GM19438 (cell line): Measurements from ENCODE around the gene LRRC8E.

Experiments
- ATAC-seq: cut with Tn5 transposase; IDR thresholded peaks from one replicate; pipeline ENCODE4 v1.9.1; 2021; ENCODE audit warnings: low read depth; ENCODE audit not compliant: unreplicated experiment

Gene LRRC8E

DNA sequence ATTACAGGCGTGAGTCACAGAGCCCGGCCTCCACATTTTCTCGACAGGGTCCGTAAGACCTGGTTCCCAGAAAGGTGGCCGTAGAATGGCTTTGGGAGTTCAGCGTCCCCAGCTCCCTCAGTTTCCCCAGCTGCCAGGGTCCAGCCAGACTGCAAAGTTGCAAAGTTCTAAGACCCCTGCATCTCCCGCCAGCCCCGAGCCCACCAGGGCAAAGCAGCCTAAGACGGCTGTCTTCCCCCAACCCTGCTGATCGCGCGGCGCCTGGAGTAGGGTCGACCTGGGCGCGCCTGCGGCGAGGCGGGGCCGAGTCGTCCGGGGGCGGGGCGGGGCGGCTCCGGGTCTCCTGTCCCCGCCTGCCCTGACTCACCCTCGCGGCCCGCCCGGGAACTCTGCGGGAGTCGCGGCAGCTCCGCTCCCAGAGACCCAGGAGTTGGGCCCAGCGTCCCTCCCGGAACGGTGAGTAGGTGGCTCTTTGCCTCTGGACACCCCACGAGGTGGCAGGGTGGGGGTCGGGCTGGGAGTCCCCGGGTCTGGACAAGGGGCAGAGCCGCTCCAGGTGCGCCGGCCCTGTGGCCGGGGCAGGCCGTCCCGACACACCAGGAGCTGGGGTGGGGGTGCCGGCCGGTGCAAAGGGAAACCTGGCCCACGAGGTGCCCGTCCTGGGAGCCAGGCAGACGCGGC is at the start of gene LRRC8E:
LRRC8E (plus strand) TSS at position 366 of the 681 bp plus-strand sequence. CDS start 7,094 bp downstream, outside the sequence.
- ATAC-seq: no peak

DNA sequence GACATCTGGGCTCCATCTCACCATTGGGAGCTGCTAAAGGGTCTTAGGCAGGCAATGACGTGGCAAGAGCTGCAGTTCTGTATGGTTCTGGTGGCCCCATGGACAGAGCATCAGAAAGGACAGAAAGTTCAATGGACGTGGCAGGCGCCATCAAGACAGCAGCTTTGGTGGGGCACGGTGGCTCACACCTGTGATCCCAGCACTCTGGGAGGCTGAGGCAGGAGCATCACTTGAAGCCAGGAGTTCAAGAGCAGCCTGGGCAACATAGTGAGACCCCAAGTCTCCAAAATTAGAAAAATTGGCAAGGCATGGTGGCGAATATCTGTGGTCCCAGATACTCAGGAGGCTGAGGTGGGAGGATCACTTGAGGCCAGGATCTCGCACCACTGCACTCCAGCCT is 48.8 kb upstream of the LRRC8E start:
- no peak for ATAC-seq

DNA sequence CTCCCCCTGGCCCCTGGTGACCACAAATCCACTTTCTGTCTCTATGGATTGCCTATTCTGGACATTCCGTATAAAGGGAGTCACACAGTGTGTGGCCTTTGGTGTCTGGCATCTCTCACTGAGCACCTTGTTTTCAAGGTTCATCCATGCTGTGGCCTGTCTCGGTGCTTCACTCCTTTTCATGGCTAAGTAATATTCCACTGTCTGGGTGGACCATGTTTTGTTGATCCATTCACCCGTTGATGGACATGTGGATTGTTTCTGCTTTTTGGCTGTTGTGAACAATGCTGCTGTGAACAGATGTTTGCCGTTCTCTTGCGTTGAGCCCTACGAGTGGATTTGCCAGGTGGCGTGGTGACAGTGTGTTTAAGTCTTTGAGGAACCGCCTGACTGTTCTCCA is 47.7 kb upstream of the LRRC8E start:
- ATAC-seq: no peak

DNA sequence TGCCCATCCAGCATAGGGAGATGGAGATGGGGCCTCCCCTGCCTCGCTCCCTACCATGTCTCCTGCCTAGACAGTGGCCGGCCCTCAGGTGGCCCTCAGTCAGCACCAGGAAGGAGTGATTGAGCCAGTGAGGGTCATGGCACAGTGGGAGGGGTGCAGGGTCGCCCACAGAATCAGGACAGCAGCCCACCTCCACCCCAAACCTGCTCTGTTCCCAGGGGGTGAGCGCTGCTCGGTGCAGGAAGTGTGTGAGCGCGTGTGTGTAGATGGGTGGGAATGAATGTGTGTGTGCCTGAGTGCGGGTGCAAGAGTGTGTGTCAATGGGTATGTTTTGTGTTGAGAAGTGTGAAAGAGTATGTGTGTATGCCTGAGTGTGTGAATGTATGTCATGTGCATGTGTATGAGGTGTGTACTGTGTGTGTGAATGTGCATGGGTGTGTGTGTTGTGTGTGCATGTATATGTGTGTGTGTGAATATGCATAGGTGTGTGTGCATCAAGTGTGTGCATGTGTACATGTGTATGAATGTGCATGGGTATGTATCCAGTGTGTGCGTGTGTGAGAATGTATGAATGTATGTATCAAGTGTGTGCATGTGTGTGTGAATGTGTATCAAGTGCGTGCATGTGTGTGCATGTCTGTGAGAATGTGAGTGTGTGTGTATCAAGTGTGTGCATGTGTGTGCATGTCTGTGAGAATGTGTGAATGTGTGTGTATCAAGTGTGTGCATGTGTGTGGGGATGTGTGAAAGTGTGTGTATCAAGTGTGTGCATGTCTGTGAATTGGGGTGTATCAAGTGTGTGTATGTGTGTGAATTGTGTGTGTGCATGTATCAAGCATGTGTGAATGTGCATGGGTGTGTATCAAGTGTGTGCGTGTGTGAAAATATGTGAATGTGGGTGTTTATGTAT is 46.3 kb upstream of the LRRC8E start:
- no peak for ATAC-seq

GRCh38 chr19:7842661-7843294 is 45.5 kb upstream of the LRRC8E start:
- ATAC-seq: no peak

DNA sequence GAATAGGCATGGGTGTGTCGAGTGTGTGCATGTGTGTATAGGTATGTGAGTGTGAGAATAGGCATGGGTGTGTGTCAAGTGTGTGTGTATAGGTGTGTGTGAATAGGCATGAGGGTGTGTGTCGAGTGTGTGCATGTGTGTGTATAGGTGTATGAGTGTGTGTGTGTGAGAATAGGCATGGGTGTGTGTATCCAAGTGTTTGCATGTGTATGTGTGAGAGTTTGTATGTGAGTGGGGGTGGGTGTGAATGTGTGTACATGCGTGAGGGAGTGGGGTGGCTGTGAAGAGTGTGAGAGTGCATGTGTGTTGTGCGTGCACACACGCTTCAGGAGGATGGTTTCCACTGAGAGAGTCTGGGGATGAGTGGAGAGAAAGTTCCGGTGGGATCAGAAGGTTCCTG is 44.8 kb upstream of the LRRC8E start:
- no peak for ATAC-seq

- ATAC-seq: no peak
Observed at GRCh38 chr19:7844405-7844804, 43.9 kb upstream of the LRRC8E start.

GRCh38 chr19:7844951-7845350 is 43.4 kb upstream of the LRRC8E start:
- no peak for ATAC-seq

DNA sequence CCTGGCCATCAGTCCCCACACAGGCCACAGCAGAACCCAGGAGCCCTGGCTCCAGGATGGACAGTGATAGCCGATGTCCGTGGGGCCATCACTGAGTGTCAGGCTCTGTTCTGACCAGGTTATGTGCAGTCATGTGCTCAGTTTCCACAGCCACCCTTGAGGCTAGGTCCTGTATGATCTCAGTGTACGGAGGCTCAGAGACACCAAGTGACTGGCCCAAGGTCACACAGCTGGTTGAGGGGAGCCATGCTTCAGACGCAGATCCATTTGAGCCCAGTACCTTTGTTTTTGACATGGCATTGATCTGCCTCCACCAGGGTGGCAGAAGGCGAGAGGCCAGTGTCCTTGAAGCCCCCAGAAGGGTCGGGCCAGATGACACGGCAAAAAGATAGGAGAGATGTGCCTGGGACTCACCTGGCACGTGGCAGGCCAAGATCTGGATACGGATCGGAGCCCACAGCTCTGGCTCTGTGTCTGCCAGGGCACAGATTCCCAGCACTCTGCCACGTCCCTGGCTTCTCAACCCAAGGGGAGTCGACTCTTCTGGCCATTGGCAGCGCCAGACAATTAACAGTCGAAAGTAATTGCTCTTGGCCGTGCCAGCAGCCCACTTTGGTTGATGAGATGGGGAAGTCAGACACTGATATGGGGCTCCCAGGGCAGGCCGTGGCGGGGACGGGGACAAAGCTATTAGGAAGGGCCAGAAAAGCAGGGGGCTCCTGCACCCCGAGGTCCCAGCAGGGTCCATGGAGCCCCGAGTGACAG is 42.7 kb upstream of the LRRC8E start:
- no peak for ATAC-seq

DNA sequence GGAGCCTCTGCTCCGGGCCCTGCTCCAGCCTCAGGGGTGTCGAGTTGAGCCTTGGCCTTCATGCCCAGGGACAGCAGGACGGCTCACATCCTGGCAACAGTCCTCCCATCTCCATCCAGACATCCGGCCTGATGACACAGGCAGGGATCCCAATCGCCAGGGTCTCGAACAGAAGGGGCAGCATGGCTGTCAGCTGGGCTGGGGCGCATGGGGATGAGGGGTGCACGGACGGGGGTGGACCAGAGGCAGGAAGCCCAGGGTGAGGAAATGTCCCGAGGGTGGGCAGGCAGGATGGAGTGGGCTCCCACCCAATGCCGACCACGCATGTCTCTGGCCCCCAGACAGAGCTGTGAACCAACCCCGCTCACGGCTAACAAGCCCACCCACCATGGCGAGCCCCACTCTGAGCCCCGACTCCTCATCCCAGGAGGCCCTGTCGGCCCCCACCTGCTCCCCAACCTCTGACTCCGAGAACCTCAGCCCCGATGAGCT is 42.1 kb upstream of the LRRC8E start:
- no peak for ATAC-seq

- no peak for ATAC-seq
Observed at GRCh38 chr19:7847664-7848063, 40.6 kb upstream of the LRRC8E start.

DNA sequence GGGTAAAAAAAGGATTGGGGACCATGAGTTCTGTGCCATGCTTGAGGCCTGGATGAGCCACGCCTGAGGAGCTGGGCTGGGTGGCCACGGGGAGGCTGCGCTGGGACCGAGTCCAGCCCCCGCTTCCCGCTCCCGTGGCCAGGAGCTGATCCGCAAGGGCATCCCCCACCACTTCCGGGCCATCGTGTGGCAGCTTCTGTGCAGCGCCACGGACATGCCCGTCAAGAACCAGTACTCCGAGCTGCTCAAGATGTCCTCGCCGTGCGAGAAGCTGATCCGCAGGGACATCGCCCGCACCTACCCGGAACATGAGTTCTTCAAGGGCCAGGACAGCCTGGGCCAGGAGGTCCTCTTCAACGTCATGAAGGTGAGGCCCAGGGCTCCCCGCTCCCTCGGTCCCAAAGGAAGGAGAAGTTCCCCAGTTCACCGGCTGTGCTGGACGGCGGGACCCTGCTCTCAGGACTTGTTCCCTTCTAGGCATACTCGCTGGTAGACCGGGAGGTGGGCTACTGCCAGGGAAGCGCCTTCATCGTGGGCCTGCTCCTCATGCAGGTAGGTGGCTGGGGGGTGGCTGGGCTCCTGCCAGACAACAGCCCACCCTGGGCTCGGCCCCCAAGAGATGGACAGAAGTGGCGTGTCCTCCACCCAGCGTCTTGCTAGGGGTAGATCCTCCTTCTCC is 39.4 kb upstream of the LRRC8E start:
- ATAC-seq: no peak

GRCh38 chr19:7849631-7849999 is 38.7 kb upstream of the LRRC8E start:
- ATAC-seq: no peak

GRCh38 chr19:7850000-7850813 is 38.1 kb upstream of the LRRC8E start:
- no peak for ATAC-seq

GRCh38 chr19:7850945-7851622 is 37.2 kb upstream of the LRRC8E start:
- ATAC-seq: no peak

DNA sequence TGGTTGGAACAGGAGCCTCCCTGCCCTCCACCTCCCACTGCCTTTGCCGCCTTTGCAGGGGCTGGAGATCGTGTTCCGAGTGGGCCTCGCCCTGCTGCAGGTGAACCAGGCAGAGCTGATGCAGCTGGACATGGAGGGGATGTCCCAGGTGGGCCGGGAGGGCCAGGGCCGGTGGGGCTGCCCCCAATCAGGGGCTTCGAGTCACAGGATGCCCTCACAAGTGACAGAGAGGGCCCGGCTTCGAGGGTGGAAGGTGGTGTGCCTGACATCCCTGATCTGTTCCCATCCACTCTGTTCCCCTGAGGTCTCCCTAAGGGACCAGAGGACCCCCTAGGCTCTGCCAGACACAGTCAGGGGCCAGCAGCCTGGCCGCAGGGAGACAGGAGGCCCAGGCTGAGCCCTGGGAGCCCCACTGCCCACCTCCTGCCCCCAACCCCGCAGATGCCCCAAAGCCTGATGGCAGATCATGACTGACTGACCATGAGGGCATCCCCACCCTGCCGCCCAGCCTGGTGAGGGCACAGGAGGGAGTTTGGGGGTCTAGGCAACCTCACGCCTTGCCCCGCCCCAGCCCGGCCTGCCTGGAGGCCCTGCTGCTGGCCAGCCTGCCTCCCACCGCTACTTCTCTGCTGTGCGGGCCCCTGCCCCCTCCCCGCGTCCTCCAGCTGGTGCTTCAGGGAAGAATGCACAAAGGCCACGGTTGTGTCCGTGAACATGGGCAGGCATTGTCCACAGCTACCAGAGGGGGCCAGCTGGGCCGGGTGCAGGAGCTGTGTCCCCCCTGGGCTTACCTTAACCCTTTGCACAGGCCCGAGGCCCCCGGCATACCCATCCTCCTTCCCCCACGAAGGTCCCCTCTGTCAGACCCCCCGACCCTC is 36.4 kb upstream of the LRRC8E start:
- no peak for ATAC-seq

GRCh38 chr19:7852851-7853769 is 35.2 kb upstream of the LRRC8E start:
- ATAC-seq: no peak
